HG03457 (cell line): ENCODE data around the gene ARL13B.
"Not testable (repeated sequence)": the region's sequence is repeated elsewhere in the genome, so short reads cannot be mapped to it uniquely, and the experiment has no call there.

Experiments used
- ATAC-seq: cut with Tn5 transposase; IDR thresholded peaks from one replicate; pipeline ENCODE4 v1.9.1; 2021; ENCODE audit warnings: moderate number of reproducible peaks; ENCODE audit not compliant: unreplicated experiment

Gene ARL13B

DNA sequence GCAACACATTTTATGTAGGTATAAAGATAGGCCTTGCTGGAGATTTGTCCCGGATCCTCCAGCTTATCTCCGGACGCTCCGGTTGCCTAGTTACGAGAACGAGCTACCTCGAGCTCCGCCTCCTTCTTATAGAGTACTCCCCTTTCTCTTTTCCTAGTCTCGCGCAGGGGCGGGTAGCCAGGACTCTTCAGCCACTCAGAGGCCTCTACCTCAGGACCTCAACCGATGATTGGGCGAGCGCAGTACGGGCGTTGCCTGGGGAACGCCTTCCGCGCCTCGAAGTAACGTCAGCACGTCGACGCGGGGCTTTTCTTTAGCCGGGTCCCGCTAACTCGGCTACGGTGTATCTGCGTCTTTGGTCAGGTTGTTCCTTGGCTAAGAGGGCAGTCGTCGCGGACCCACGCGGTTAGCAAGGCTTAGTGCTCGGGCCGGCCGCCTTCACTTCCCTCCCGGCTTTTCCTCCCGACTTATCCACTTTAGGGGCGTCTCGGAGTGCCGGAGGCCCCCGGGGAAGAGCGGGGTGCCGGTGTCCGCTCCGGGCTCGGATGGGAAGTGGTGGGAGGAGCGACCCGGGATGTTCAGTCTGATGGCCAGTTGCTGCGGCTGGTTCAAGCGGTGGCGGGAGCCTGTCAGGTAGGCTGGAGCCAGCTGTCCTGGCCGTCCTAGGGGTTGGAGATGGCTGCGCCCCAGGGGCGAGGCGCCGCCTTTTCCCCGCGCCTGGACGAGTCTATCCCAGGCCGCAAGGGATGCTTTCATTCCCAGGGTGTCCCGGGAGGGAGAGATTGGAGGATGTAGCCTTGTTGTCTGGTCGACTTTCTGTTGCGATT lies at the start of gene ARL13B:
TSS of gene ARL13B (plus strand) at position 306 of the 827 bp plus-strand sequence. CDS start at position 575, 269 bp downstream.
- ATAC-seq, result peak; percentile 100

DNA sequence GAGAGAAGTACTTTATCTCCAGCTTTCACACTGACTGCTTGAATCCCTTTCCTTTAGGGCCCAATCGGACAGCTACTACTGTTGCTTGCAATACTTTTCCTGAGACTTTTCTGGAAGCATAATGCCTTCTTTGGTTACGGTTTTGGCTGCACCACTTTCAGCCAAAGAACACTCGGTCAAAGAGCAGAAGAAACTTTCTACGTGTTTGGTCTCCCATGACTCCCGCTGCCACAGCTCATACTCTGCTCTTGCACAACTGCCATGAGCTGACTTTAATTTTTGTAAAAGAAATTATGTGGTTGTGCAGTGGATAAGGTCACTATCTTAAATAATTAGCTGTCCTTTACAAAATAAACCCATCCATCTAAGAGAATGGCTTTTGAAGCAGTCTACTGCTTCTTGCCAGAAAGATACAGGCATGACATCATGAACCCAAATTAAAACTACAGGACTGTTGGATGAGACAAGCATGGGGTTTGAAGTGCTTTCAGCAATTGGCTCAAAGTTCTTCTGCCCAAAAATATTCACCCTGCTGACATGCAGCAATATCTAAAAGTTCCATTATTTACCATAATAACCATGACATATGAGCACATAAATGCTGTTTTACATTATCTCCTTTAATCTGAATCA lies 48.2 kb upstream of the ARL13B start:
- ATAC-seq, result no peak

DNA sequence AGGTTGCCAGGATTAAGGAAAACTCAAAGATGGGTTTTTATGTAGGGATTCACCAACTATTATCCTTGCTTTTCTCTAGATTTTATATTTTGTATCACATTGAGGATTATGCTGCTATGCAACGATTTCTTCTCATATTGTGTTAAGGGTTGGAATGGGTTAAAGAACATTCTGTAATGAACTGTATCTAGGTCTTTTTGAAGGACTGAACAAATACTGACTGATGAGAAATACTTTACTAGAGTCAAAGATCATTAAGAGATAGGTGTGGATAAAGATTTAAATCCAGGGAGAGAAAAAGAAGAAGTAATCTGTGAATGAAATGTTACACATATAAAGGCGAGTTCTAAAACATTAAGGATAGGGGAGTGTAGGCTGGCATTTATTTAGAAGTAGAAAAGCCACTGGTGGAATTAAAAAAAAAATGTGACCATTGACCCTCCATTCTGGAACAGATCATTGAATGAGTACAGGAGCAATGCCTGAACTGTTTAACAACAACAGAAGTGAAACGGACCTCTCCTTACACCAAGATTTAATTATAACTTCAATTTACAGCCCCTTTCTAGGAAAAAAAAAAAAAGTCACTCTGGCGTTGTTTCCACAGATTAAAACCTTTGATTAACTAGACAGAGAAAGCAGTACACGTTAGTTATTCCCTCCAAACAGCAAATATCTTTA lies 45.4 kb upstream of the ARL13B start:
- ATAC-seq, result no peak

DNA sequence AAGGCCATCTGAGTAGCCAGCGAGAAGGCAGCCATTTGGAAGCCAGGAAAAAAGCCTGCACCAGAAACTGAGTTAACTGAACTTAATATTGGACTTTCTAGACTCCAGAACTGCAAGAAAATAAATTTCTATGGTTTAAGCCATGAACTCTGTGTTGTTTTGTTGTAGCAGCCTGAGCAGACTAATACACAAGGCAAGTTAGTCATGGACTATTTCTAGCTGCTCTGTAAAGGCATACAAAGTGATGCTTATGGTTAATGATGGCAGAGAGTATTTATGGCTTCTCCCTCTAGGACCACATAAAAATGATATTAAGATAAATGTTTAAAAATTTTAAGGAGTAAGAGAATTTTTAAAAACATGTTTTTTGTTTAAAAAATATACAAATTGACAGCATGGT lies 43.4 kb upstream of the ARL13B start:
- no peak for ATAC-seq

DNA sequence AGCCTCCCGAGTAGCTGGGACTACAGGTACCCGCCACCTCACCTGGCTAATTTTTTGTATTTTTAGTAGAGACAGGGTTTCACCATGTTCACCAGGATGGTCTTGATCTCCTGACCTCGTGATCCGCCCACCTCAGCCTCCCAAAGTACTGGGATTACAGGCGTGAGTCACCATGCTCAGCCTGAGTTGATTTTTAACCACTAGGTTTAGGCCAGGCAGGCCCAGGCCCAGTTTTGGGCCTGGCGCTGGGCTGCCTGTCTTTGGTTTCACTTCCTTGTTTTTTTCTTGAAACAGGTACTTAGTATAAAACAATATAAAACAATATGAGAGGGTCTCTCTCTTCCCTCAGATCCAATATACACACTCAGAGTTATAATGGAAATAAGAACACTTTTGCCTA lies 42.5 kb upstream of the ARL13B start:
- not testable (repeated sequence) for ATAC-seq

DNA sequence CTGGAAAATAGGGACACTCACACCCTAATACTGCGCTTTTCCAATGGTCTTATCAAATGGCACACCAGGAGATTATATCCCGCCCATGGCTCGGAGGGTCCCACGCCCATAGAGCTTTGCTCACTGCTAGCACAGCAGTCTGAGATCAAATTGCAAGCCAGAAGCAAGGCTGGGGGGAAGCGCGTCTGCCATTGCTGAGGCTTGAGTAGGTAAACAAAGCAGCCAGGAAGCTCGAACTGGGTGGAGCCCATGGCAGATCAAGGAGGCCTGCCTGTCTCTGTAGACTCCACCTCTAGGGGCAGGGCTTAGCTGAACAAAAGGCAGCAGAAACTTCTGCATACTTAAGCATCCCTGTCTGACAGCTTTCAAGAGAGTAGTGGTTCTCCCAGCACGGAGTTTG lies 30.0 kb upstream of the ARL13B start:
- ATAC-seq, result not testable (repeated sequence)

DNA sequence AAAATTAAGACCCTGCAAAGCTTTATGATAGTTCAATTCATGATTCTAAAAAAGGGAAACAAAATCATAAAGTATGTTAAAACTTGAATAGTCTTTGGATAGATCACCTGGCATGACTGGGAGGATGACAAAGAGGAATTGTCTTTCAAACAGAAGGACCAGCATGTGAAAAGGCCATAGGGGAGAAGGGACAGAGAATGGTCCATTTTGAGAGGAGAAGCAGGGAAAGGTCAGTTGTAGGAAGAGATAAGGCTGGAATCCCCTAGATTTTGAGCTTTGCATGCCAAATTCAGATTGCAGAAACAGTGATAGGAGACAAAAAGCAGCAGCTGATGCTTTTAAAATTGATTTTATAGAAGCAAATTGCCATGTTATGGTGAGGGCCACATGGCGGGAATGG lies 18.9 kb upstream of the ARL13B start:
- ATAC-seq, result no peak

DNA sequence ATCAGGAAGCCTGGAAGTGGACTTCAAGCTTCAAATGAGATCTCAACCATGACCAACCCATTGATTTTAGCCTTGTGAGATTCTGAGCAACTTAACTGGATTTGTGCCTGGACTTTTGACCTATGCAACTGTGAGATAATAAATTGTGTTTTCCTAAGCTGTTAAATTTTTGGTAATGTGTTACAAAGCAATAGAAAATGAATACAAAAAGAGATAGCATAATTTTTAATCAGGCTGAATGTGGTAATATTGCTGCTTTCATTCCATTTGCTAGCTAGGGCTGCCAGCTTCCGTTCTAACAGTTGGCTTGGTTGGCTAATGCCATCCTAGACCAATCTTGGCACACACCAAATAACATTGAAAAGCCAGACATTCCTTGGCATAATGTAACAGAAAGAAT lies 18.5 kb upstream of the ARL13B start:
- no peak for ATAC-seq

DNA sequence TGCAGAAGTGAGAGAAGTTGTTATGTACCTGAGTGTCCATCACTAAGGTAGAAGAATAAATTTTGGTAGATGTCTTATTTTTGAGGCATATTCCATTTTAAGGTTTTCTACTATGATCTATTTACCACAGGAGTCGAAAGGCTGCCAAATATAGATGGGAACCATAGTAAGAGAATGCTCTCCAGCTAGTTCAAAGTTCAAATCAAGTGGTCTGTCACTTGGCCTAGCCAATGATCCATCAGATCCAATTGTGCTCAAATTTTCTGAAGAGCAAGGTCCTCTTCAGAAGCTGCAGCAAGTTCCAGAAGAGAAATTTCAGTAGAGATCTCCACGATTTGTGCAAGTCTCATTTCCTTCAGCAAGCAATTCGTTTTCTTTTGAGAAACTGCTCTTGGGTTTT lies 17.2 kb upstream of the ARL13B start:
- ATAC-seq, result no peak

DNA sequence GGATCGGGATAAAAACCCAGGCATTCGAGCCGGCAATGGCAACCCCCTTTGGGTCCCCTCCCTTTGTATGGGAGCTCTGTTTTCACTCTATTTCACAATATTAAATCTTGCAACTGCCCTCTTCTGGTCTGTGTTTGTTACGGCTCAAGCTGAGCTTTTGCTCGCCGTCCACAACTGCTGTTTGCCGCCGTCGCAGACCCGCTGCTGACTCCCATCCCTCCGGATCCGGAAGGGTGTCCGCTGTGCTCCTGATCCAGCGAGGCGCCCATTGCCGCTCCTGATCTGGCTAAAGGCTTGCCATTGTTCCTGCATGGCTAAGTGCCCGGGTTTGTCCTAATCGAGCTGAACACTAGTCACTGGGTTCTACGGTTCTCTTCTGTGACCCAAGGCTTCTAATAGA lies 14.8 kb upstream of the ARL13B start:
- ATAC-seq, result not testable (repeated sequence)

DNA sequence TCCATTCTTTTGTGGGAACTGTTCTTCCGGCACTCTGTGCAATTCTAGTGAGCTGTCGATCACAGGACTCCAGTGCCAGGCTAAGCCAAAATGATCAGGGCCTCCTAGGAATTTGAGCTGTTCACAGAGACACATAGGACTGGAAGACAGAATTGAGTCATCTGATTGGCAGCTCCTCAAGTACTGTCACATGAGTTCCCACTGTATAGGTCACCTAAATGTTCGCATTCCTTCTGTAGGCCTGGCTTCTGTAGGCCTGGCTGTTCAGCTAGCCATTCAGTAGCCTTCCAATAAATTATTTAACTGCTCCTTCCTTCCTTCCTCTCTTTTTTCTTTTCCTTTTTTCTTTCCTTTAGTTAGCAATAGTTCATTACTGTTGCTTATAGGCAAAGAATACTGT lies 10.5 kb upstream of the ARL13B start:
- ATAC-seq, result no peak

DNA sequence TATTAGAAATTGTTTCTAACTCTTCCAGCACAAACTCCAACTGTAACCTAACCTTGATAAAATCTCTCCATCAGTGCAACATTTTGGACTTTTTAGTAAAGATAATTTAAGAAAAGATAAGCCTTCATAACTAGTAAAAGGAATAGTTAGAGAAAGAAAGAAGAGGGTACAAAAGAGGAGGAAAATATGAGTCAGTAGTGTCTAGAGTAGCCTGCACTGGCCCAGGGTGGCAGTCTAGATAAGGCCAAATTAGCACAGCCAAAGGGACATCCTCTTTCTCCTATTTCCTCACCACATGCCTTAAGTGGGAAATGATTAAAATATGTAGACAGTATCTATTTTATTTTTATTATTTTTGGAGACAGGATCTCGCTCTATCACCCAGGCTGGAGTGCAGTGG lies 10.0 kb upstream of the ARL13B start:
- ATAC-seq, result no peak

DNA sequence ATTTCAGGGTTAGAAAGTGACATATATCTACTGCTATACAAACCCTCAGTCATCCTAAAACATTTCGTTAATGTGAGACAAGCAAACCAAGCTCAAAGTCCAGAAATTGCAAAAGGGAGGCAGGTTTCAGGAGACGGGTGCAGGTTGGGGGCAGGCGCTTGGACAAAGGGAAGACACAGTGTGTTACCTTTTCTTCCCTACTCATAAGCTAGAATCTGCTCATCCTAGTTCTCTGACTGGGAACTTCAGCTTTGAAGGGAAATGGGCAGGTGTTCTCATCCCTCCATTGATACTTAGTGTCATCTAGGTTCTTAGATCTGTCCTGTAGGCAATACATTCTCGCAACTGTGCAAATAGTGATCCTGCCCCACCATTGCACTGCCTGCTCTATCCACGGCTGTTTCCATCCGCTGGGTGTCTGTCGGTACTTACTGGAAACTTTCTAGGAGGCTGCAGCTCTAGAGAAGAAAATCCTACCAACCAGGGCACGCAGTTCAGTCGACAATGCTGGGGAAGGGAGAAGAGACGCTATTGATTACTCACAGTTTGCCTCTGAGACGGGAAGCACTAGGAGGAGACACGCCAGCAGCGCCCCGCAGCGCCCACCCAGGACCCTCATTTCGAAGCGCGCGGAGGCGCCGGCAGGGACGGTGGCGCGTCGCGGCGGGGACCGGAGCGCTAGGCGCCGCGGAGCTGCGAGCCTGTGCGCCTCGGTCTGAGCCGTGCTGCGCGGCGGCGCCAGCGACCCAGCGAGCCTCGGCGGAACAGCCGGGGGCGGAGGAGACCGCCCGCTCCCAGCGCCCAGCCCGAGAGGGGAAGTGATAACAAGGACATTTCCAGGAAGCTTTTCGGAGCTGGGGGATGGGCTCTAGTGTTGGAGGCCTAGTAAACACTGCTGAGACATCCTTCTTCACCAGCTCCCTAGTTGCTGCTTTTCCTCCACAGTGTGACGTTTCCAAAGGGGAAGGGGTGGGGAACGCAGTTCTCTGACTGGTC lies 6.5 kb upstream of the ARL13B start, which contains the start of gene PROS1:
TSS of gene PROS1 (minus strand) at position 766 of the 996 bp plus-strand sequence. CDS start at position 619, 147 bp downstream.
- peak; percentile 72 for ATAC-seq

DNA sequence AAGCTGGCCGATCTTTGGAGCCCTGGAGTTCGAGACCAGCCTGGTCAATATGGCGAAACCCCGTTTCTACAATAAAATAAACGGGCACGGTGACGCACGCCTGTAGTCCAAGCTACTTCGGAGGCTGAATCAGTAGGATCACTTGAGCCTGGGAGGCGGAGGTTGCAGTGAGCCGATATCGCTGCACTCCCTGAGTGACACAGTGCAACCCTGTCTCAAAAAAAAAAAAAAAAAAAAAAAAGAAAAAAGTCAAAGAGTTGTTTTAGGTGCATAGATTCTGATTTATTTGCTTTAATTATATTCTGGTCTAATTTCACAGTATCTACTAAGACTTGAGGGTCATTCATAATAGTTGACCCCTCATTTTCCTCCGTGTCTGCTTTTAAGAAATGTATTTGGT lies 1.7 kb downstream of the ARL13B start:
- ATAC-seq, result no peak

DNA sequence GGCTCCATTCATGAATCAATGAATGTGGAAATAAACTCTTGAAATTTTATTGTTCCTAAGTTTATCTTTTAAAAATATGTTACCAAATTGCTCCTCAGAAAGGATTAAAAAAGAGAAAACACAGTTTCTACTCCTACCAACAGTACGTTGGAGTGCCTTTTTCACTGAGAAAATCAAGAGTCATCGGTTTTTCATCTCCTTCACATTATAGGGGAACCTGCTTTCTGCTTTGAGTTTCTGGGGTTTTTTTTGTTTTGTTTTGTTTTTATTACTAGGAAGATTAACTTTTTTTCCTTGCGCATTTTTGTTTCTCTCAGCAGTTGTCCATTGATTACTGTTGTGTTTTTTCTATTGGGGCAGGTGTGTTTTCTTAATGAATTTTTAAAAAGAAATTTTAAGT lies 3.5 kb downstream of the ARL13B start:
- no peak for ATAC-seq

DNA sequence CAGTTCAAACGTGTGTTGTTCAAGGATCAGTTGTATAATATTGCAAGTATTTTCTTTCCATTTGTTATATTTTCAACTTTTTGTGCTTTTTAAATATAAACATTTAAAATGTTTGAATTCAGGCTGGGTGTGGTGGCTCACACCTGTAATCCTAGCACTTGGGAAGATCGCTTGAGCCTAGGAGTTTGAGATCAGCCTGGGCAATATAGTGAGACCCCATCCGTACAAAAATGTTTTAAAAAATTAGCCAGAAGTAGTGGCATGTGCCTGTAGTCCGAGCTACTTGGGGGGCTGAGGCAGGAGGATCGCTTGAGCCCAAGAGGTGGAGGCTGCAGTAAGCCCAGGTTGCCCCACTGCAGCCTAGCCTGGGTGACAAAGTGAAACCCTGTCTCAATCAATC lies 4.7 kb downstream of the ARL13B start:
- no peak for ATAC-seq

DNA sequence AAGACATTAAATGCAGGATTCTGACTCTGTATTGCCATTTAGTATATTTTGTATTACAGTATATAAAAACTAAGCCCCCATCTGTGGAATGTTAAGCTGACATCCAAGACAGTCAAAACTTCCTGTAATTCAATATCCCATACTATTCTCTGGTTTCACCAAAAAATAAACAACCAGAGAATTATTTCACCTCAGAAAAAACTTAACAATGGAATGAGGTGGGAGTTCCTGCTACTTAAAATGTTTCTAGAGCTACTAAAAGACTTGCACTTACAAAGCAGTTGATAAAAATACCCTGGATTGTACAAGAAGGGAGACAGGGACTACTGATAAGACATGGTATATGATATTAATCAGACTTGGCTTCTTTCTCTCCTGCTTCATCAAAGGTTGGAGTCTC lies 8.3 kb downstream of the ARL13B start:
- ATAC-seq, result no peak

DNA sequence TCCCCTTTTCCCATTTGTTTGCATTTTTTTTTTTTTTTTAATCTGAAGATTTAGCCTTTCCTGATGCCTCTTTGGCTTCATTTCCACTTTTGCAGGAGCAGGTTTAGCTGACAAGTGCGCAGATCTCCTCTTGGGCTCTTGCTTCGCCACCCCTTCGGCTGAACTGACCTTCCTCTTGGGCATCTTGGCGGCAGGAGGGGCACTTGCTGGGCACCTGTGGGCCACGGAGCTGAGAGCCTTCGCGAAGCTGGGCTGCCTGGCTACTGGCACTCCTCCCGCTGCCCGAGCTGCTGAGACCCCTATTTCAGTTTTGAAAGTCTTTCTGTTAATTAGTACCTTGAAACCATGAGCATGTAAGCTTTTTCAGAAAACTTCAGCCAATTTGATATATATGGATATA lies 8.8 kb downstream of the ARL13B start:
- ATAC-seq, result no peak

DNA sequence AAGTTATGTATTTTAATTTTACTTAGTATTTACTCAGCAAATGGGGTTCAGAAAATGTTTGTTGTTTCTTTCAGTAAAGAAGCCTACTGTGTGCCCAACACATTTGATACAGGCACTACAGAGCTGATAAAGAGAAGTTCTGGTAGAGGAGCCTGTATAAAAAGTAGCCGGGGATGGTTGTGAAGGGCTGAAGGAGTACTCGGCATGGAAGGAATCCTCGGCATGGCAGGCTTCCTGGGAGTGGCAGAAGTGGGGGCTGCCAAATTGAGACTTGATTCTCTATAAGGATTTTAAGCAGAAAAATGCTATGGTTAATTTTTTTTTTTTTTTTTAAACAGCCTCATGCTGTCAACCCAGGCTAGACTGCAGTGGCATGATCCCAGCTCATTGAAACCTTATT lies 9.3 kb downstream of the ARL13B start:
- ATAC-seq, result no peak

DNA sequence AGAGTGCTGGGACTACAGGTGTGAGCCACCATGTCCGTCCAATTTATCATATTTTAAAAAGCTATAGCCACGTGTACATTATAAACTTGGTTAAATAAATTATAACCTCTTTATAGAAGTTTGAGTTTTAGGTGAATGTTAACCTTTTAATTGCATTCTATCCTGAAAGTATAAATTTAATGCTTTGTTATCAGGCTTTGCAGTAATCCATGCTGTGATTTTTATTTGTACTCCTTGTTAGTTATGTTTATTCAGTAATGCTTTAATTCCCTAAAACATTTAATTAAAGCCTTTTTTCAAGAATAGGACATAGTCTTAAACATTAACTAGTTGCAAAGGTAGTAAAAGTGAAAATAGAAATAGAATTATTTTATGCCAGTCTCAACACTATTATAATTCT lies 11.7 kb downstream of the ARL13B start:
- no peak for ATAC-seq

DNA sequence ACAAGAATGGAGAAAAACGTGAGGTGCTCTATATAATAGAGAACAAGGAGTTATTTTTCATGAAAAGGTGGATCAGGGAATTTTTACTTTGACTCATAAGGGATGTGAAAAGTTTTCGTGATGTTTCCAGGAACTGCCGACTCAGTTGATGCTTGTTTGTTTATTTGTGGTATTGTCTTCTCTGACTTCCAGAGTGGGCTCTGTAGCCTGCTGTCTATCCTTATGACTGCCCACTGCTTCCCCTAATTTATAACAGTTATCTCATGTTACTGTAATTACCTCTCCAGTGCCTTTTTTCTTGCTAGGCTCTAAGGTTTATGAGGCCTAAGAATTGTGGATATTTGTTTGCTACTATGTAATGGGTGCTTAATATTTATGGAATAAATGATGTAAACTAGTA lies 12.3 kb downstream of the ARL13B start:
- no peak for ATAC-seq
